GM19099 (cell line): Measurements from ENCODE around the gene HOXA4.

Experiments
- POLR2A ChIP-seq: IDR thresholded peaks from 3 replicates; pipeline ENCODE4 v1.6.1; 2011; ENCODE audit warnings: low read depth; ENCODE audit not compliant: insufficient read length; ENCODE audit errors: extremely low read depth

The HOXA4 gene

DNA sequence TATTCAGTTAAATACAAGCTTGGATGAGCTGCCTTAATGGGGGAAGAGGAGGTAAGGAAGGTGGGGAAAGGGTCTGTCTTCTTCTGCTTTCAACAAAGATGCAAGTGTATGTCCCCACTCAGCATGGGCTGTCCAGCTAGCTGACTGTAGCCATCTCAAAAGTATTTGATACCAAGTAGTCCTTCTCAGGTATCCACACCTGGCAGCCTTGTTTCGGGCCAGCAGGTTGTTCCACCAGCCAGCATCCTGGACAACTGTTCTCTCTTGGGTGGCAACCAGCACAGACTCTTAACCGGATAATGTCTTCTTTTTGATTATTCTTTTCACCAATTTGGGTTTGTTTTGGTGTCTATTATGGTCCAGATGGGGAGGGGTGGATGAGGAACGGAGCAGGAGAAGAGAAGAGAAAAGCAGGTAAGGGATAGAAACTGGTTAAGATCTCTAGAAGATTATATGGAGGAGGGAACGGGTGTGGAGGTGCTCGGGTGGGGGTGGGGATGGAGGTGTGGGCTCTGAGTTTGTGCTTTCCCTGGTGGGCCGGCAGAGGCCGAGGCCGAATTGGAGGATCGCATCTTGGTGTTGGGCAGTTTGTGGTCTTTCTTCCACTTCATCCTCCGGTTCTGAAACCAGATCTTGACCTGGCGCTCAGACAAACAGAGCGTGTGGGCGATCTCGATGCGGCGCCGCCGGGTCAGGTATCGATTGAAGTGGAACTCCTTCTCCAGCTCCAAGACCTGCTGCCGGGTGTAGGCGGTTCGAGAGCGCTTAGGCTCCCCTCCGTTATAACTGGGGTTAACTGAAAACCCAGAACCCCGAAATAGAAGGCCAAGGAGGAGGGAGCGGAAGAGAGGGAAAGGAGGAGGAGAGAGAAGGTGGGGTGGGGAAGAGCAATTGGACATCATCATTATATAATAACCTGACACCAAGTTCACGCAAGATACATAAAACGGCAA is 1.5 kb downstream of the HOXA4 start:
- no peak for TF ChIP-seq POLR2A

DNA sequence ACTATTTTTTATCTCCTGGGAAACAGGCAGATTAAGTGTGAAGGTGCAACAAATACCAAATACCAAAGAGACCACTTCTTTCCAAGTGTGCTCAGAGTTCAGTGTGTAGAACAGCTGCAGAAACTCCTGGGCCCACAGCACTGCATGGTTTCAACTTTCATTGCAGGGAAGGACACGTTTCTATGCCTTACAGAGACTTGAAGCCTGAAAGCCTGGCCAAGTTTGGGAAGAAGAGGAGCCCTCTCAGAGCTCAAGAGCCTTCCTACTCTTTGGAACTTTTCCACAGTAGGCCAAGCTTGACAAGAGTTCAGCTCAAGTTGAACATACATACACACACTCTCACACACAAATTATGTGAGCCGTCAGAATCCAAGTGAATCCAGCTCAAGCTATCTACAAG is 2.5 kb downstream of the HOXA4 start:
- TF ChIP-seq POLR2A: no peak

DNA sequence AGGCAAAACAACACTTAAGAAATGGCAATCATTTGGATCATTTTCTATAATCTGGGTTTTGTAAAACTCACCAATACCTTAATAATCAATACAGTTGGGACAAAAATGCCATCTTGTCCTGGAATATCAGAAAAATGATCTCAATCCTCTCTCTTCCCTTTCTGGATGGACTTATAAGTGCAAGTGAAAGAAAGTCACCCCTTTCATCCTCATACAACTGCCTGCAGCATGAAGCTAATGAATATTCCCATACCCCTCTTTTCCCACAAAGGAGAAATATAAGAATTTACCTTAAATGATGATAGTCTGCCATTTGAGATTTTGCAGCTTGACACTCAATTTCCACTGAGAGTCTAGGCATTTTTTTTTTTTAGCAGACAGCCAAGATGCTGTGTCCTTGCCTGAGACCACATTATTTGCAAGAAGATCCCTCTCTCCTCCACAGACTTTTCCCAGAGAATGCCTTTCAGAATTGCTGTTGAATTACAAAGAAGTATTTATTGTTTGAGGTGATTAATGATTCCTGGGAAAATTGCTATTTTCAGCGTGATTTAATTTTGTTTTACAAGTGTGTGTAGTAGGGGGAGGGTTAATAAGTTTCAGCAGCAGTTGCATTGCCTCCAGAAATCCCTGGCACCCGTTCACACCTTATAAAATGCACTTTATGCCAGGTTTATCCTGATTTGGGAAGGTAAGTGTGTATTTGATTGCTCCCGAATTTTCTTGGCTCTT is 3.8 kb downstream of the HOXA4 start:
- TF ChIP-seq POLR2A: no peak

DNA sequence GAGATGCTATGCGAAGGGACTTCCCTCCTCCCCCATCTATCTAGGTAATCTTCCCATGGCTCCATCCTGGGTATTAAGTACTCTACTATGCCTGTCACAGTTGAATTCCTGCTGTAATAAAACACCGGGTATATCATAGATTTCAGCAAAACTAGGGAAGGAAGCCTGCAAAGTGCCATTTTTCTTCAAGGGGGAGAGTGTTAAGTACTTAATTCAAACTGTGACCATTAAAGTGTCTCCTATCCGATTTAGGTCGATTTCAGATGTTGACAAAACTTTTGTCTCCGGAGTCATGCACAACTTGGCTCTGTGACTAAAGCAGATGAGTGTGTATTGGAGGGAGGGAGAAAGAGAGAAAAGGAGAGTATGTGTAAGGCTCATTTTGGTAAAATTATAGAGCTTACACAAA is 4.6 kb downstream of the HOXA4 start:
- TF ChIP-seq POLR2A: no peak

DNA sequence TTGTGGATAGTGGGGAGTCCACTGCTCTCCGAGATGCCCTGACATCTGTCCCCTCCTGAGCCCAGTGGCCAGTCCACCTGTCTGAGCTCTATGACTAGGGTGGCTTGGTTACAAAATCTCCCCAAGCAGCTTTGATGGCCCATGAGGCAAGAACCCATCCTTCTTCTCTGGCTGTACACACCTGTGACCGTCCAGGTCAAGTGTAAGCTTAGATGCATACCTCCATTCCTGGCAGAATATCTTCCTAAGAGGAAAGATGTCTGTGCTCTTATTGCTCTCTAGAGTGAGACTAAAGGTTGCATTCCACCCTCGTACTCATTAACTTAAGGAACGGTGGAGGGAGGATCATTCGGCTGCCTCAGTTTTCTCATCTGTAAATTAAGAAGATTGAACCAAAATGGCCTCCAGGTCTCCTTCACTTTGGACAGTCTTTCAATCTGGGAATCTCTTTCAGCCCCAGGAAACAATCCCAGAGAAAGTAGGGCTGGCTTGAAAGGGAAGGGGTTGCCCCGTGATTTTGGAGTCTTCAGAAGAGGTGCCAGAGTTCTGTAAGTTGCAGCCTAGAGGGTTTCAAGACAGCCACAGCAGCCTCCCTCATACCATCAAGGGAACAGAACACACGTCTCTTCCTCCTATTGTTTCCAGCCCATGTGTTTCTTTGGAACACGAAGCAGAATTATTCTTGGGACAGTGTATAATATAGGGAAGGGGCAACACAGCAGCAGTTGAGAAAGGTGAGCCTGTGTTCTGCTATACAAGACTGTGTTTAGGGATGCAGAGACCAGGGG is 5.5 kb downstream of the HOXA4 start:
- TF ChIP-seq POLR2A: no peak

DNA sequence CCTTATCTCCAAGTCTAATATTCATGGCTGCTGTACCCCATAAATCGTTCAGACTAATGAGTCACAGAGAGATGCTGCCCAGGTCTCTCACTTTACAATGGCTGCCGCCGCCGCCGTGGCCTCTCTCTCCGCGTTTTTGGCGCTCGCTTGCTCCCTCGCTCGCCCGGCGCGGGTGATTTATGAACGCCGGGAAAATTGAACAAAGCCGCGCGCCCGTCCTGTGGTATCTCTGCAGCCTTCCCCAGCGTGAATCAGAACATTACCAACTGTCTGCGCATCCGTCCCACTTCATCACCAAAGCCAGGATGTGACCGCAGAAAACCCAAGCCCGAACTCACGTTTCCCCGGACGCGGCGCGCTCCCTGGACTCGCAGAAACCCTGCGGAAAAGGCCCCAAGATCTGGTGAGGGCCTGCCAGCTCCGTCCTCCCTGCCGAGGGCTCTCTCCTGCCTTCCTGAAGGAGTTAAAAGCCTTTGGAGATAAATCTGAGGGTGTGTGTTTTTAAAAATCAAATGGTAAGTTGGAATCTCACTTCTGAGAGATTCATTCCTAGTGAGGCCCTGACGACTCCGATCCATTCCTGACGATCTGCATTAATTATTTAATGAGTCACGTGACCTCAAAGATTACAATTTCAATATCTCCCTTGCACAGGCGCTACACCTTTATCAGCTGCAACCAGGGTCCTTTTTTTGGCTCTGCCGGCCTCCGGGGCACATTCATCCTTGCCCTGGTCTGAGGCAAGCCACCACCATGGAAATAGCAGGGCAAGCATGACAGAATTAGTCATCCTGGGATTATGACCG is 6.3 kb downstream of the HOXA4 start:
- TF ChIP-seq POLR2A: no peak

DNA sequence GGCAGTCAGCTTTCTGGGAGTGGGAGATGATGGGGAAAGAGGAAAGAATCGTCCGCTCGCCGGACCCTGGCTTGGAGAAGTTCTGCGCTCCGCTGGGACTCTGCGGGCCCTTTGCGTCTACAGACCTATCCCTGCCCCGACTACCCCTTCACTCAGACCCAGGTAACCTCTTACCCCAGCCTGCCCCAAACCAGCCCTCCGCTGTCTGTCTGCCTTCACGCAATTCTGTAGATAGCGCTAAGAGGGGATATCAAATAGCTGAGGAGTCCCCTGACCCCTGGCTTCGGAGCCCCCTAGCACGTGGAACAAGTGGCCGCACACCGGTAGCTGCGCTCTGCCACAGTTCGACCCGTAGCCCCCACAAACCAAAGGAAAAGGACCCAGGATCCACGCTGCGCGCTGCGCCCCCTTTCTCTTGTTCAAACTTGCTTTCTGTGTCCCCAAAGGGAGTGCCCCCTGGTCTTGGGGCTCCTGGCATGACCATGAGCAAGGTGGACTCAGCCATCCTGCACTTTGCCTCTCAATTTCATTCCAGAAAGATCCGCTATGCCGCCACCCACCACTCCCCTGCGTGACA is 7.0 kb downstream of the HOXA4 start:
- TF ChIP-seq POLR2A: no peak

DNA sequence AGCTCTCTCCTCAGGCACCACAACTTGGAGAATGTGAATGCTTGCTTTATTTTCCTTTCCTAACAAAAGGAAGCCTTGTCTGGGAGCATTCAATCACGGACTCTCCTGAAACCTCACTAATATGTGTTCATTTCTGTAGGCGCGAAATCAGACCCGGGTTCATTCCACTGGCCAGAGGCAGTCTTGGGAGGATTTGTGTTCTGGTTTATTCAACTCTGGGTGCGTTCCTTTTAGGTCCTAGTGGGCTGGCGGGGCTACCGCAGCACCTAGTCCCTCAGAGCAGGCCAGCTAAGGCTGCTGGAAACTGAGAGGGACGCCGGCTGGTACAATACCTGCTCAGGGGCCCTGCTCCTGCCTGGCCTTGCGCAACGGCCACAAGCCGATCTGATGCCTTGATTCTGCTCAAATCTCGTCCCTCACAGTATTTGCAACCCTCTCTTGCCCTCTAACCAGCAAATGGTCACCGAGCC is 7.5 kb downstream of the HOXA4 start:
- no peak for TF ChIP-seq POLR2A

DNA sequence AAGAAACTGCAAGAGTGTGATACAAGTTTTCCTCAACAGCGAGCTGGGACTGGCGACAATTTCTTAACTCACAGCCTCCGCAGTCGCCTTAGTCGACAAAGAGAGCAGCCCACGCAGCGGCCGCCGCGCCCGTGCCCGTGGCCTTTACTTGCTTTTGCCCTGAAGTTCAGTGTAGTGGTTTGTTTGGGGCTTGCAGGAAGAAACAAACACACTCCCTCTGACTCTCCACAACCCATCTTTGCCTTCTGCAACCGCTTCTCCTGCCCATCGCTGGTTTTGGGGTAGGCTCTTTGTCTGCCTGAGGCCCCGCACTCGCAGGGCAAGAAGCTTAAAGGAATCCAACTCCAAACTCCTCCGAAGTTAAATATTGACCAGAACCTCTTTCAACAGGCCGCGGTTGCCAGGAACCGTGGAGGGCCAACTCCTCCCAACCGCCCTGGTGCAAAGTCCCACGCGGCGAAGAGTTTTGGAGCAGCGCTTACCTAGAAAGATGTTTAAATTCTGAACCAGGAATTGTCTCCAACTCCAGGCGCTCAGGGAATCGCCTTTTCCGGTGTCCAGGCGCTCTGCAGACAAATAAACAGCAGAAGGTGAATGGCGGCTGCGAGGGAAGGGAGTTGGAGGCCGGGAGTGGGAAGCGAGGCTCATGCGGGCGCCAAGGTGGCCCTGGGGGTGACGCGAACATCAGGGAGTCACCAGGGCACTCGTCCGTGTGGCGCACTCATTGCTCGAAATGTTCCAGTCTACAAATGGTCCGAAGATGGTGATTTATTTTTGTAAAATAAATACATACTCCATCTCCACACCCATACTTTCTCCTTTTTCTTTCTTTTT is 8.3 kb downstream of the HOXA4 start:
- no peak for TF ChIP-seq POLR2A

DNA sequence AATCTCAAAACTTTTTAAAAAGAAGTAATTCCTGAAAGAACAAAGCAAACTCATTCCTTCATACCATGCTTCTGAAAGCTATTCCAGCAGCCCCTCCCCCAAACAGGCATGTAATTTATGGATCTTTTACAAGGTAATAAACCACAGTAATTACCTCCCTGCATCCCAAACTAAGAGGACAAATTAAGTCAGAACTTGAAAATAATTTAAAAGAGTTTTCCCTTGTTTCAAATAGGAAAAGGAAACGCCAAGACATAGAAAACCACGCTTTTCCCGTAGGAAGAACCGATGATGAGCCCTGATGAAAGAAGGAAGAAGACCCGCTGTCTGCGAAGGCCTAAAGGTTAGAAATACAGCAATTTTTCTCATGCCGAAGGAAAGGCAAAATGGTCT is 8.9 kb downstream of the HOXA4 start:
- no peak for TF ChIP-seq POLR2A

DNA sequence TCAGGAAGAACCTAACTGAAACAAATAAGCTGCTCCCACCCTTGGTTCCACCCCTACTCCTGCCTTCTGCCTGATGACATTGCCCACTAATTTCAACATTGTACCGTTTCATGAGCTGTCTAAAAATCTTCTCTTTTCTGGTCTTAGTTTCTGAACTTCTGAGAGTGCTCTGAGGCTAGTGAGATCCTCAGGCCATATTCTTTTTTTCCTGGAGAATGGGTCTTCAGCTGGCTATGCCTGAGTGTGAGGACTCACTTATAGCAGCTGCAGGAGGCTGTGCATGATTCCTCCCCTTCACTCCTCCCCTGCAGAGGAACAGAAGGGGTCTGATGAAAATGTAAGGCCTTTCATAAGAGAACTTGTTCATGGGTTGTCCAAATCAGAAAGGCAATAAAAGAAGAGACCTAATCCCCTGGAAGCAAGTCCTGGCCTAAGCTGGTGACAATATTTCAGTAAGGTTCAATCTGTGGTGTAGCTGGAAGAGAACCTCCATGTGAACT is 11.1 kb downstream of the HOXA4 start:
- no peak for TF ChIP-seq POLR2A

DNA sequence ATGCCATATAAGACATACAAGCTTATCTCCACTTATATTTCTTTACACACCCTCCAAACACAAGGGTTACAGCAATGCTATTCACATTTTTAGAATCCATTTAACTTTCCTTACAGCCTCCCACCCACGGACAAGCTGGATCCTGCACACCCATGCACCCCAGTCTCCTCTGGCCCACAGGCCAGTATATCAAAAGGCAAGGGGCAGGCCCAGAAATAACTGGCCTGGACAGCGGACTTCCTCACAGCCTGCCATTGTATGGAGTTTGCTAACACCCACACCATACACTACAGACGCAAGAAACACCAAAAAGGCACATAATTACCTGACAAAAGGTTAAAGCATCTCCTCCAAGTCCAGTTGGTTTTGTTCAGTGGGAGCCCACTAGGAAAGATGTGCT is 12.0 kb downstream of the HOXA4 start:
- no peak for TF ChIP-seq POLR2A

DNA sequence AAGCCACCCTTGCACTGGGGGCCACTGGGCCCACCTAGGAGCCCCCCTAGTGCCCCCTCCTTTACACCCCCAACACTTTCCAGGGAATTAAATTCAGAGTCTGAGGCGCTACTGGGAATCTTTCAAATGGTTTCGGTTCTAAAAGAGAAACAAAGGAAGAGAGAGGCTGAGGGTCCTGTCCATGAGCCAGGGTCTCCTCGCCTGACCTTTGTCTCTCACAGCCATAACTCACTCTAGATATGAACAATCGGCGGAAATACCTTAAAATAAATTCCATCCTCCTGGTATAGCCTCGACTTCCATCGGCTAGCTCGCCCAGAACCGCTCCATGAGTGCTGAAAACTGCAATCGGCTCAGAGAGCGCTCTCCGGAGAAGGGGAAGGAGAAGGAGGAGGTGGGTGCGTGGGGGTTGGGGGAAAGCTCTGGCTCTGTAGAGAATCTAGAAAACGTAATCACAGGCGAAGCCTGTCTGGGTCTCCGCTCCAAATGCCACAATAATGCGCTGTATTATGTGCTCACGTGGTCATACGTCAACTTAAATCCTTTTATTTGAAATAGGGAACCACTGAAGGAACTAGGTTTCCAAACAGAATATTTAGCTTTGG is 12.6 kb downstream of the HOXA4 start:
- TF ChIP-seq POLR2A: no peak
